Ishikawa (cell line): ENCODE measurements around the gene PTHLH.

ENCODE experiments used
- CEBPB ChIP-seq: IDR thresholded peaks from 2 replicates; pipeline ENCODE4 v1.6.1; 2012
- CREB1 ChIP-seq: IDR thresholded peaks from 2 replicates; pipeline ENCODE4 v1.6.1; 2012; ENCODE audit warnings: low read depth
- EGR1 ChIP-seq: IDR thresholded peaks from 2 replicates; pipeline ENCODE4 v1.6.1; 2012
- FOXM1 ChIP-seq: IDR thresholded peaks from 2 replicates; pipeline ENCODE4 v1.6.1; 2012; ENCODE audit warnings: low read depth, borderline replicate concordance

- TF ChIP-seq CEBPB (no peak), EGR1 (no peak), CREB1 (no peak), FOXM1 (no peak)
These were observed 41.1 kb downstream of the PTHLH start for GRCh38 chr12:27931390-27931789.
